CD14-positive monocyte (primary cell): ENCODE data around the gene SHROOM2. TPM values are rescaled to one million over a fixed set of nuclear protein-coding genes. Genes with fewer than 3 reads are reported as not detected.

Experiments
- DNase-seq, 3 donors: peaks; one replicate each; pipeline ENCODE4 v3.0.0-alpha.2; 2011 to 2022
- H2AFZ ChIP-seq: 2 replicates; pipeline ENCODE4 v1.6.0; 2012; ENCODE audit warnings: mild to moderate bottlenecking, low read depth, low read length, inconsistent platforms; ENCODE audit not compliant: insufficient read depth, poor library complexity, severe bottlenecking
- H3K27ac ChIP-seq, 2 donors: 1 replicate in 1 of 2; 2 replicates in 1 of 2; pipeline ENCODE4 v1.5.1; 2012 to 2013; ENCODE audit warnings: low read length in 2 of 2, control low read depth in 1 of 2, inconsistent platforms in 1 of 2, low read depth in 1 of 2, mild to moderate bottlenecking in 1 of 2
- H3K27me3 ChIP-seq, 2 donors: one replicate each; pipeline versions ENCODE4 v1.6.0 to v1.6.1; 2011 to 2013; ENCODE audit warnings: low read length in 2 of 2; ENCODE audit not compliant: control insufficient read depth in 2 of 2, insufficient read depth in 2 of 2
- H3K36me3 ChIP-seq, 2 donors: replicated peaks in 1 of 2; 1 replicate in 1 of 2; 2 replicates in 1 of 2; pipeline versions ENCODE4 v1.5.1 to v1.6.1; 2012 to 2013; ENCODE audit warnings: low read length in 2 of 2, control low read depth in 1 of 2, inconsistent platforms in 1 of 2, mild to moderate bottlenecking in 1 of 2; ENCODE audit not compliant: insufficient read depth in 2 of 2, control insufficient read depth in 1 of 2
- H3K4me1 ChIP-seq, 2 donors: 1 replicate in 1 of 2; 2 replicates in 1 of 2; pipeline versions ENCODE4 v1.5.1 to v1.6.1; 2012 to 2013; ENCODE audit warnings: low read length in 2 of 2, control low read depth in 1 of 2, inconsistent platforms in 1 of 2, mild to moderate bottlenecking in 1 of 2, moderate library complexity in 1 of 2; ENCODE audit not compliant: insufficient read depth in 2 of 2, control insufficient read depth in 1 of 2
- H3K4me2 ChIP-seq: replicated peaks from 2 replicates; pipeline ENCODE3; 2012; ENCODE audit warnings: low read length, moderate library complexity, mild to moderate bottlenecking; ENCODE audit not compliant: poor library complexity, severe bottlenecking; ENCODE audit errors: extremely low read depth
- H3K4me3 ChIP-seq, 3 experiments: fragments of 200-600 bp in 1 of 3; sonication (generic) in 1 of 3; replicated peaks in 1 of 3; 1 replicate in 2 of 3; 2 replicates in 1 of 3; pipeline ENCODE4 v1.5.1; 2011 to 2013; ENCODE audit warnings: low read length in 3 of 3, mild to moderate bottlenecking in 3 of 3, control low read depth in 2 of 3, low read depth in 2 of 3, inconsistent platforms in 1 of 3, moderate library complexity in 1 of 3
- H3K79me2 ChIP-seq: 2 replicates; pipeline ENCODE4 v1.6.0; 2012; ENCODE audit warnings: mild to moderate bottlenecking, control low read depth, inconsistent platforms, low read length, moderate library complexity; ENCODE audit not compliant: insufficient read depth
- H3K9ac ChIP-seq: 2 replicates; pipeline ENCODE4 v1.6.0; 2017; ENCODE audit warnings: low read length, mild to moderate bottlenecking; ENCODE audit not compliant: insufficient read depth, poor library complexity, severe bottlenecking
- H3K9me3 ChIP-seq, 2 donors: replicated peaks in 1 of 2; 1 replicate in 1 of 2; 2 replicates in 1 of 2; pipeline versions ENCODE4 v1.5.1 to v1.6.1; 2012 to 2013; ENCODE audit warnings: low read length in 2 of 2, control low read depth in 1 of 2; ENCODE audit not compliant: control insufficient read depth in 1 of 2, insufficient read depth in 1 of 2
- H4K20me1 ChIP-seq: 2 replicates; pipeline ENCODE4 v1.6.0; 2012; ENCODE audit warnings: mild to moderate bottlenecking, low read length, control low read depth, moderate library complexity; ENCODE audit not compliant: insufficient read depth
- H3K27ac Mint-ChIP-seq, 7 donors: one replicate each; pipeline ENCODE4 v1.8.0; 2020; ENCODE audit warnings: mild to moderate bottlenecking in 7 of 7, mixed read lengths in 7 of 7, moderate library complexity in 6 of 7, inconsistent platforms in 2 of 7
- H3K27me3 Mint-ChIP-seq, 3 donors: one replicate each; pipeline ENCODE4 v1.8.0; 2021 to 2022; ENCODE audit warnings: low read depth in 3 of 3, mild to moderate bottlenecking in 3 of 3, mixed read lengths in 3 of 3, moderate library complexity in 3 of 3, inconsistent platforms in 1 of 3
- H3K36me3 Mint-ChIP-seq, 2 donors: one replicate each; pipeline ENCODE4 v1.8.0; 2020; ENCODE audit warnings: mixed read lengths in 2 of 2, inconsistent platforms in 1 of 2, mild to moderate bottlenecking in 1 of 2
- H3K4me1 Mint-ChIP-seq: one replicate; pipeline ENCODE4 v1.8.0; 2020; ENCODE audit warnings: mild to moderate bottlenecking, mixed read lengths
- H3K4me3 Mint-ChIP-seq, 2 donors: one replicate each; pipeline ENCODE4 v1.8.0; 2020; ENCODE audit warnings: mild to moderate bottlenecking in 2 of 2, mixed read lengths in 2 of 2, moderate library complexity in 1 of 2
- H3K9me3 Mint-ChIP-seq, 7 donors: one replicate each; pipeline ENCODE4 v1.8.0; 2020 to 2022; ENCODE audit warnings: mixed read lengths in 7 of 7, mild to moderate bottlenecking in 6 of 7, moderate library complexity in 6 of 7, inconsistent platforms in 2 of 7
- WGBS: methylation state at CpG from one replicate; pipeline ENCODE4 v1.1.5; 2013; ENCODE audit warnings: missing lambda C conversion rate; ENCODE audit not compliant: insufficient coverage; 5-methylcytosine and 5-hydroxymethylcytosine counted together
- intact Hi-C, 2 donors: fragments of 100-400 bp; cut with micrococcal nuclease; formaldehyde crosslinking; loops; one replicate each; pipeline versions ENCODE4 v1.15.0 to v1.15.1; 2023
- polyA plus RNA-seq, 3 donors: library from polyadenylated mRNA; depleted of rRNA in 1 of 3; unstranded in 2 of 3; stranded (reverse) in 1 of 3; fragments of 300-500 nt in 2 of 3; fragments of >200 nt in 1 of 3; fragmentation: Illumina TruSeq in 2 of 3; gene quantifications; 1 replicate in 2 of 3; 2 replicates in 1 of 3; pipeline ENCODE4 v1.2.3, GENCODE V29; 2012 to 2021
- TF ChIP-seq, protein P1 (sequence below): fragments of 200-600 bp; IDR thresholded peaks from one replicate; pipeline ENCODE4 v1.8.0; 2022; ENCODE audit warnings: antibody characterized with exemption, mild to moderate bottlenecking

Gene SHROOM2
- polyA plus RNA-seq, 3 donors, result not detected

DNA sequence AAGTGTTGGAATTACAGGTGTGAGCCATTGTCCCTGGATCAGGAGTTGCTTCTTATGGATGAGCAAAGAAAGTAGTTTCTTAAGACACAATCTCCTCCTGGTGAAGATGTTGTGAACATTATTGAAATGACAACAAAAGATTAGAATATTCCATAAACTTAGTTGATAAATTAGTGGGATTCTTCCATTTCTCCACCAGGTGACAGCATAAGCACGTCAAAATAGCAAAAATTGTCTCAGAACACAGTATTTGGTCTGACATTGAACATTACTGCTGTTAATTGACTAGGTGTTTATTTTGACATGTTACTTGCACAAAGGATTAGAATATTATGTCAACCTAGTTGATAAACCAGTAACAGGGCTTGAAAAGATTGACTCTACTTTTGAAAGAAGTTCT, 202.5 kb downstream of the SHROOM2 start:
- no peak for DNase-seq
- H3K4me1 Mint-ChIP-seq, result peaks cover 31% of the 10 kb centered on the region
- Histone ChIP-seq H3K36me3 (no peaks in the 10 kb centered on the region), H3K9me3 (no peaks in the 10 kb centered on the region), H3K9ac (no peak overlapping the region), H3K27ac (no peak overlapping the region), H3K4me1 (peaks cover 34 to 46% of the 10 kb centered on the region in 2 donors), H3K4me2 (no peak overlapping the region), H3K4me3 (no peak overlapping the region), H3K27me3 (no peaks in the 10 kb centered on the region), H4K20me1 (no peaks in the 10 kb centered on the region), H2AFZ (no peak overlapping the region), H3K79me2 (no peaks in the 10 kb centered on the region)
- WGBS, result no CpG with 5 or more reads among the region's 1 CpG
- H3K27ac Mint-ChIP-seq, result no peak overlapping the region
- TF ChIP-seq, protein P1, sequence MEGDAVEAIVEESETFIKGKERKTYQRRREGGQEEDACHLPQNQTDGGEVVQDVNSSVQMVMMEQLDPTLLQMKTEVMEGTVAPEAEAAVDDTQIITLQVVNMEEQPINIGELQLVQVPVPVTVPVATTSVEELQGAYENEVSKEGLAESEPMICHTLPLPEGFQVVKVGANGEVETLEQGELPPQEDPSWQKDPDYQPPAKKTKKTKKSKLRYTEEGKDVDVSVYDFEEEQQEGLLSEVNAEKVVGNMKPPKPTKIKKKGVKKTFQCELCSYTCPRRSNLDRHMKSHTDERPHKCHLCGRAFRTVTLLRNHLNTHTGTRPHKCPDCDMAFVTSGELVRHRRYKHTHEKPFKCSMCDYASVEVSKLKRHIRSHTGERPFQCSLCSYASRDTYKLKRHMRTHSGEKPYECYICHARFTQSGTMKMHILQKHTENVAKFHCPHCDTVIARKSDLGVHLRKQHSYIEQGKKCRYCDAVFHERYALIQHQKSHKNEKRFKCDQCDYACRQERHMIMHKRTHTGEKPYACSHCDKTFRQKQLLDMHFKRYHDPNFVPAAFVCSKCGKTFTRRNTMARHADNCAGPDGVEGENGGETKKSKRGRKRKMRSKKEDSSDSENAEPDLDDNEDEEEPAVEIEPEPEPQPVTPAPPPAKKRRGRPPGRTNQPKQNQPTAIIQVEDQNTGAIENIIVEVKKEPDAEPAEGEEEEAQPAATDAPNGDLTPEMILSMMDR, result peak; percentile 27
- H3K9me3 Mint-ChIP-seq, result peaks cover 0 to 7% (median 0%) of the 10 kb centered on the region in 7 donors
- no peak overlapping the region for H3K4me3 Mint-ChIP-seq
- intact Hi-C loops, result loop anchor here in 1 of 2 donors (2.0 kb wide), 1 partner anchor 130 kb away; no protein-coding TSS in a partner anchor
- H3K36me3 Mint-ChIP-seq, result peaks cover 2 to 4% of the 10 kb centered on the region in 2 donors
- peaks cover 0 to 6% (median 0%) of the 10 kb centered on the region in 3 donors for H3K27me3 Mint-ChIP-seq

DNA sequence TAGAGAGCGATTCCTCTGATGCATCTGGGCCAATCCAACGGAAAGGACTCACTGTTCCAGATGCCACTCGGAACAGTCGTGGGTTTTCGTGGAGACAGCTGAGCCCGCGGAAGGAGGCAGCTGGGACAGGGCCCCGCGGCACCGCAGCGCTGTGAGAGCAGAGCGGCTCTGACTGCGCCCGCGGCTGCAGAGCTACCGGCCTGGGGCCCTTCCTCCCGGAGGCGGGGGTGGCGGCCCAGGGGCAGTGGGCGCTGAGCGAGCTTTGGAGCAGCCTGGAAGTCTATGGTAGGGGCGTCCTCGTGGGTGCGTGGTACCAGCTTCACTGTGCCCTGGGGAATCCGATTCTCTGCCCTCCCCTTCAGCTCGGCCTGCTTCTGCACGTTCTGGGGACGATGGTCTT, 205.8 kb downstream of the SHROOM2 start:
- no peaks in the 10 kb centered on the region for H3K9me3 ChIP-seq
- H4K20me1 ChIP-seq, result no peaks in the 10 kb centered on the region
- H2AFZ ChIP-seq, result no peak overlapping the region
- no peaks in the 10 kb centered on the region for H3K27me3 ChIP-seq
- 97% methylated on average over 12 of the region's 28 CpGs for WGBS
- peaks cover 15% of the 10 kb centered on the region for H3K4me1 Mint-ChIP-seq
- H3K9ac ChIP-seq, result no peak overlapping the region
- H3K4me3 Mint-ChIP-seq, result no peak overlapping the region
- no peak overlapping the region for H3K27ac Mint-ChIP-seq
- peaks cover 0 to 6% (median 0%) of the 10 kb centered on the region in 3 donors for H3K27me3 Mint-ChIP-seq
- no peaks in the 10 kb centered on the region for H3K36me3 ChIP-seq
- peaks cover 0 to 8% (median 0%) of the 10 kb centered on the region in 7 donors for H3K9me3 Mint-ChIP-seq
- peaks cover 9 to 17% of the 10 kb centered on the region in 2 donors for H3K4me1 ChIP-seq
- H3K36me3 Mint-ChIP-seq, result no peaks in the 10 kb centered on the region
- intact Hi-C loops, result loop anchor here in 1 of 2 donors (10.0 kb wide), 1 partner anchor 117 kb away; no protein-coding TSS in a partner anchor
- no peaks in the 10 kb centered on the region for H3K79me2 ChIP-seq
- no peak overlapping the region for H3K4me2 ChIP-seq
- TF ChIP-seq, protein P1, result no peak
- H3K27ac ChIP-seq, result no peak overlapping the region
- H3K4me3 ChIP-seq, result no peak overlapping the region
- DNase-seq, result no peak
